HepG2 (cell line): ENCODE measurements around the gene ARHGAP19. TPM values are rescaled to one million over a fixed set of nuclear protein-coding genes. Genes with fewer than 3 reads are reported as not detected.

Experiments used
- ATAC-seq: fragments of 200-7000 bp; cut with Tn5 transposase; 3 replicates; pipeline ENCODE4 v1.9.1; 2020; ENCODE audit warnings: mild to moderate bottlenecking, moderate library complexity
- BruUV-seq: library from RNA; stranded (reverse); fragments of 400-500 nt; replicated peaks from 2 replicates; lab custom pipeline; 2021; lab: Mats Ljungman, UMichigan
- CTCF ChIA-PET: fragments of 300-600 bp; formaldehyde crosslinking; extraction: SDS; loops from one replicate; lab custom pipeline; 2021; ENCODE audit warnings: low total read pairs, inconsistent platforms, low intra/inter-chr PET ratio; lab: Yijun Ruan, JAX
- POLR2A ChIA-PET: fragments of 350-600 bp; sonication (Branson Sonifier 250); formaldehyde crosslinking; loops from one replicate; lab custom pipeline; 2020; ENCODE audit warnings: antibody characterized with exemption, inconsistent platforms; lab: Yijun Ruan, JAX
- DNase-seq: peaks from one replicate; pipeline ENCODE4 v3.0.0-alpha.2; 2015; ENCODE audit warnings: low spot score
- FAIRE-seq: peaks from 3 replicates; lab custom pipeline; 2011; peaks lifted over from hg19 to GRCh38; lab: Jason Lieb, UNC
- H2AFZ ChIP-seq: one replicate; pipeline ENCODE4 v1.6.1; 2011; ENCODE audit warnings: low read length, inconsistent platforms
- H3K27ac ChIP-seq: fragments of 300-600 bp; 3 replicates; pipeline ENCODE4 v1.8.0; 2011; ENCODE audit warnings: mixed run types, mild to moderate bottlenecking, mixed read lengths, low read length, inconsistent platforms; ENCODE audit not compliant: insufficient read depth; ENCODE audit errors: extremely low read length
- H3K27me3 ChIP-seq, 2 experiments: fragments of 200-600 bp in 1 of 2; 2 replicates in 1 of 2; 3 replicates in 1 of 2; pipeline versions ENCODE4 v1.6.0 to v1.8.0; 2011; ENCODE audit warnings: low read length in 2 of 2, mild to moderate bottlenecking in 2 of 2, moderate library complexity in 2 of 2, inconsistent platforms in 1 of 2; ENCODE audit not compliant: insufficient read depth in 2 of 2, control insufficient read depth in 1 of 2
- H3K36me3 ChIP-seq, 2 experiments: fragments of 200-600 bp in 1 of 2; replicated peaks in 1 of 2; 2 replicates in 1 of 2; 3 replicates in 1 of 2; pipeline versions ENCODE4 v1.5.1 to v1.8.0; 2011; ENCODE audit warnings: low read length in 2 of 2, inconsistent platforms in 1 of 2; ENCODE audit not compliant: insufficient read depth in 2 of 2, control insufficient read depth in 1 of 2
- H3K4me1 ChIP-seq: 2 replicates; pipeline ENCODE4 v1.5.1; 2012; ENCODE audit warnings: low read length, inconsistent platforms; ENCODE audit not compliant: insufficient read depth
- H3K4me2 ChIP-seq: 2 replicates; pipeline ENCODE4 v1.6.0; 2011; ENCODE audit warnings: low read depth, low read length, inconsistent platforms
- H3K4me3 ChIP-seq, 3 experiments: fragments of 200-600 bp in 1 of 3; sonication (generic), shearing (Covaris generic) in 1 of 3; replicated peaks in 1 of 3; 2 replicates each; pipeline ENCODE4 v1.5.1; 2011 to 2016; ENCODE audit warnings: low read length in 3 of 3, inconsistent platforms in 2 of 3, low read depth in 2 of 3, mild to moderate bottlenecking in 2 of 3, control low read depth in 1 of 3, mixed read lengths in 1 of 3; ENCODE audit not compliant: insufficient read depth in 1 of 3
- H3K79me2 ChIP-seq: one replicate; pipeline ENCODE4 v1.6.1; 2011; ENCODE audit warnings: low read length, inconsistent platforms; ENCODE audit not compliant: insufficient read depth
- H3K9ac ChIP-seq: 2 replicates; pipeline ENCODE4 v1.6.0; 2011; ENCODE audit warnings: mild to moderate bottlenecking, low read depth, low read length, inconsistent platforms; ENCODE audit not compliant: insufficient read depth
- H3K9me3 ChIP-seq: 2 replicates; pipeline ENCODE4 v1.5.1; 2012; ENCODE audit warnings: mild to moderate bottlenecking, low read length
- H4K20me1 ChIP-seq: 2 replicates; pipeline ENCODE4 v1.6.0; 2011; ENCODE audit warnings: inconsistent platforms, mild to moderate bottlenecking, low read length, moderate library complexity; ENCODE audit not compliant: insufficient read depth
- ELF1 ChIP-seq: sonication (generic); formaldehyde crosslinking; IDR thresholded peaks from 2 replicates; pipeline ENCODE4 v1.4.0; 2020; ENCODE audit warnings: missing genetic modification reagents
- ISX ChIP-seq: sonication (generic); formaldehyde crosslinking; conservative IDR thresholded peaks from 2 replicates; pipeline ENCODE4 v1.5.0; 2020; ENCODE audit warnings: missing genetic modification reagents
- KLF9 ChIP-seq: IDR thresholded peaks from 2 replicates; pipeline ENCODE4 v1.6.1; 2016; ENCODE audit warnings: low read depth
- SIN3B ChIP-seq: fragments of 150-350 bp; IDR thresholded peaks from 2 replicates; pipeline ENCODE4 v1.6.1; 2014; ENCODE audit warnings: low read length
- ZFY ChIP-seq: sonication (generic); formaldehyde crosslinking; IDR thresholded peaks from 2 replicates; pipeline ENCODE4 v1.4.0; 2020; ENCODE audit warnings: missing genetic modification reagents
- ZNF256 ChIP-seq: sonication (generic); formaldehyde crosslinking; conservative IDR thresholded peaks from 2 replicates; pipeline ENCODE4 v1.4.0; 2020; ENCODE audit warnings: missing genetic modification reagents
- ZNF746 ChIP-seq: sonication (generic); formaldehyde crosslinking; IDR thresholded peaks from 2 replicates; pipeline ENCODE4 v1.8.0; 2022; ENCODE audit warnings: mild to moderate bottlenecking, missing genetic modification reagents
- WGBS: methylation state at CpG from one replicate; pipeline ENCODE4 v1.1.6; 2017; ENCODE audit warnings: low lambda C conversion rate; 5-methylcytosine and 5-hydroxymethylcytosine counted together
- in situ Hi-C: cut with HindIII; loops from 2 replicates; pipeline ENCODE4 v1.10.0; 2017; ENCODE audit warnings: low pct_unique_long_range_greater_than_20kb; ENCODE audit not compliant: extremely low pct_ligation_motif_present
- intact Hi-C: fragments of 100-400 bp; cut with micrococcal nuclease; formaldehyde crosslinking; loops from one replicate; pipeline ENCODE4 v1.10.0; 2022; ENCODE audit not compliant: unreplicated experiment
- polyA plus RNA-seq, 8 experiments: library from polyadenylated mRNA; depleted of rRNA in 3 of 8; stranded (reverse) in 7 of 8; unstranded in 1 of 8; fragments of >200 nt; fragmentation: Illumina TruSeq in 4 of 8; extraction: Trizol in 4 of 8; gene quantifications; 2 replicates each; pipeline versions ENCODE4 v1.2.1 to v1.2.3, GENCODE V29; 2011 to 2016; ENCODE audit warnings: low read depth in 4 of 8, missing spikeins in 1 of 8, mixed read lengths in 1 of 8; ENCODE audit not compliant: insufficient read depth in 1 of 8
- total RNA-seq, 5 experiments: library from RNA; depleted of rRNA; stranded (reverse); fragments of >200 nt; fragmentation: Illumina TruSeq; extraction: Trizol; gene quantifications; 2 replicates each; pipeline ENCODE4 v1.2.3, GENCODE V29; 2016; ENCODE audit warnings: low read depth in 1 of 5
- TF ChIP-seq, protein P1 (sequence below): sonication (generic); formaldehyde crosslinking; IDR thresholded peaks from 2 replicates; pipeline ENCODE4 v1.4.0; 2020; ENCODE audit warnings: mild to moderate bottlenecking, missing genetic modification reagents
- TF ChIP-seq, protein P2 (sequence below): sonication (generic); formaldehyde crosslinking; IDR thresholded peaks from 2 replicates; pipeline ENCODE4 v1.8.1; 2023; ENCODE audit warnings: mild to moderate bottlenecking, moderate library complexity, missing genetic modification reagents
- TF ChIP-seq, protein P3 (sequence below): sonication (generic); formaldehyde crosslinking; conservative IDR thresholded peaks from 2 replicates; pipeline ENCODE4 v1.4.0; 2020; ENCODE audit warnings: missing genetic modification reagents

Gene ARHGAP19
- total and polyA plus RNA-seq, 2 of the 13 experiments (the other 11 are each of a cell fraction or from before 2014, with no cell fraction given), result 7.6 to 10.0 TPM

DNA sequence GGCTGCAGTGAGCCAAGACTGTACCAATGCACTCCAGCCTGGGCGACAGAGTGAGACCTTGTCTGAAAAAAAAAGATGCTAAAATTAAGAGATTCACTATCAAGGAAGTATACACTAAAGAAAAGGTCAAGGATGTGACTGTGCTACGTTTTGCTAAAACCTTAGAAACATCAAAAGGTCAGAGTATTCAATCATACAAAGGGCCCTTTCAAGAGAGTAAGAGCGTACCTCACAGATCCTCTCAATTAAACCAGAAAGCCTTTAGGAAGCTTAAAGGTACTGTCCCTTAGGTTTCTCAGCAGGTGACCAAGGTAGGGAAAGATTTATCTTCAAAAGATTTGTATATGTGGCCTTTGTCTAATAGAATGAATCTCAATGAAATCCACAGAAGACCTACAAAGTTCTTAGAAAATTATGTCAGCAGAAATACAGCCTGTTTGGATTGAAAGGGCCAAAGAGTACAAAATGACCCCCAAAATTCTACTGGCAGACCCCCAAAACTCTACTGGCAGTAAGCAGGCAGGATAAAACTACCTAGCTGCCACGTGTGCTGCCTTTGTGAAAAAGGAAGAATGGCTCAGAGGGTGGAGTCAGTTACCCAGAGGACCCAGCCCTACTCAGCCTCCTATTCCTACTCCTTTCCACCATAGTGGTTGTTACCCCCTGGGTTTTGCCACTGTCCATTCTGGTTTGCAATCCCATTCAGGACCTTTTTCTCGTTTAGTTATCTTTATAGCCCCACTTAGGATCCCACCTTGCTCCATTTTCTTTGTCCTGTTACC lies 36.7 kb downstream of the ARHGAP19 start:
- DNase-seq (no peak), FAIRE-seq (no peak), ATAC-seq (no peak)
- in situ Hi-C loops (no loop called here), intact Hi-C loops (no loop called here)
- Histone ChIP-seq H3K9me3 (no peaks in the 10 kb centered on the region), H3K36me3 (peaks cover 2 to 8% of the 10 kb centered on the region in 2 experiments; a peak in 1 of 5 replicates), H3K4me1 (peaks cover 9% of the 10 kb centered on the region), H4K20me1 (no peaks in the 10 kb centered on the region), H3K4me3 (no peak overlapping the region), H3K27me3 (no peaks in the 10 kb centered on the region), H3K9ac (no peak overlapping the region), H3K79me2 (no peaks in the 10 kb centered on the region), H2AFZ (no peak overlapping the region), H3K27ac (no peak overlapping the region), H3K4me2 (no peak overlapping the region)
- POLR2A ChIA-PET, result no interaction called here
- WGBS, result 87% methylated on average over 5 of the region's 5 CpGs
- no peak for TF ChIP-seq ZNF256 (CRISPR knock-in tag)
- TF ChIP-seq ZFY (CRISPR knock-in tag), result no peak
- TF ChIP-seq, protein P1, sequence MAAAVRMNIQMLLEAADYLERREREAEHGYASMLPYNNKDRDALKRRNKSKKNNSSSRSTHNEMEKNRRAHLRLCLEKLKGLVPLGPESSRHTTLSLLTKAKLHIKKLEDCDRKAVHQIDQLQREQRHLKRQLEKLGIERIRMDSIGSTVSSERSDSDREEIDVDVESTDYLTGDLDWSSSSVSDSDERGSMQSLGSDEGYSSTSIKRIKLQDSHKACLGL, result no peak
- no peak for TF ChIP-seq ELF1 (CRISPR knock-in tag)
- no peak for TF ChIP-seq SIN3B
- TF ChIP-seq, protein P2, sequence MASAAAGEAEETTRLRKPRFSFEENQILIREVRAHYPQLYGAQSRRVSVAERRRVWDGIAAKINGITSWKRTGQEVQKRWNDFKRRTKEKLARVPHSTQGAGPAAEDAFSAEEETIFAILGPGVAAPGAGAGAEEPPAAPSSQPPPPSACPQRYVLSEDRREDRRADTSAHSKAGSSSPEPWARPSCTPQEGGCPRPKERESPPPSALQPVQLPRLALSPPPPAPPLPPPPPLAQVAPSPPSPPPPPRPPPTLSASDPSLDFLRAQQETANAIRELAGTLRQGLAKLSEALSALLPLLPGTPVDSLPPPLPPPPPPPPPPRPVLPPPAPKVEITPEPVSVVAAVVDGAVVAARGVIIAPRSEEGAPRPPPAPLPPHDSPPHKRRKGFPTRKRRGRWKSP (CRISPR knock-in tag), result no peak
- no peak for TF ChIP-seq KLF9 (CRISPR knock-in tag)
- TF ChIP-seq ISX (CRISPR knock-in tag), result no peak
- no peak for TF ChIP-seq ZNF746
- TF ChIP-seq, protein P3, sequence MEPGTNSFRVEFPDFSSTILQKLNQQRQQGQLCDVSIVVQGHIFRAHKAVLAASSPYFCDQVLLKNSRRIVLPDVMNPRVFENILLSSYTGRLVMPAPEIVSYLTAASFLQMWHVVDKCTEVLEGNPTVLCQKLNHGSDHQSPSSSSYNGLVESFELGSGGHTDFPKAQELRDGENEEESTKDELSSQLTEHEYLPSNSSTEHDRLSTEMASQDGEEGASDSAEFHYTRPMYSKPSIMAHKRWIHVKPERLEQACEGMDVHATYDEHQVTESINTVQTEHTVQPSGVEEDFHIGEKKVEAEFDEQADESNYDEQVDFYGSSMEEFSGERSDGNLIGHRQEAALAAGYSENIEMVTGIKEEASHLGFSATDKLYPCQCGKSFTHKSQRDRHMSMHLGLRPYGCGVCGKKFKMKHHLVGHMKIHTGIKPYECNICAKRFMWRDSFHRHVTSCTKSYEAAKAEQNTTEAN (CRISPR knock-in tag), result no peak
- no TSS peak for BruUV-seq
- CTCF ChIA-PET, result no interaction called here
